Activated CD4-positive, alpha-beta T cell treated with anti-CD3 and anti-CD28 coated beads for 1 hour (primary cell): Measurements from ENCODE around the gene ELOA.
"Not testable (repeated sequence)": the region's sequence is repeated elsewhere in the genome, so short reads cannot be mapped to it uniquely, and the experiment has no call there.

Source experiments
- DNase-seq: peaks from one replicate; pipeline ENCODE4 v3.0.0-alpha.2; 2020

The ELOA gene

GRCh38 chr1:23743287-23744152, at the start of gene ELOA:
TSS of gene ELOA (plus strand) at chr1:23743471. CDS start at chr1:23743504, 33 bp downstream.
- peak; percentile 61 for DNase-seq

- DNase-seq = no peak
These were observed 49.7 kb upstream of the ELOA start for GRCh38 chr1:23693599-23693998.

GRCh38 chr1:23694371-23694770, 48.9 kb upstream of the ELOA start:
- no peak for DNase-seq

GRCh38 chr1:23695667-23696066, 47.6 kb upstream of the ELOA start:
- no peak for DNase-seq

- DNase-seq = no peak
These were observed 46.8 kb upstream of the ELOA start for GRCh38 chr1:23696335-23696989.

GRCh38 chr1:23698466-23698865, 44.8 kb upstream of the ELOA start:
- DNase-seq = no peak

- DNase-seq = no peak
These were observed 43.7 kb upstream of the ELOA start for GRCh38 chr1:23699280-23700179.

GRCh38 chr1:23701310-23701709, 42.0 kb upstream of the ELOA start:
- no peak for DNase-seq

- DNase-seq = no peak
These were observed 41.3 kb upstream of the ELOA start for GRCh38 chr1:23701996-23702395.

- no peak for DNase-seq
These were observed 38.3 kb upstream of the ELOA start for GRCh38 chr1:23704834-23705495.

- no peak for DNase-seq
These were observed 34.0 kb upstream of the ELOA start for GRCh38 chr1:23709229-23709628.

- DNase-seq = no peak
These were observed 24.8 kb upstream of the ELOA start for GRCh38 chr1:23718482-23718881.

GRCh38 chr1:23719162-23719820, 24.0 kb upstream of the ELOA start:
- DNase-seq = no peak

GRCh38 chr1:23720256-23720995, 22.8 kb upstream of the ELOA start:
- DNase-seq = no peak

- DNase-seq = no peak
These were observed 20.6 kb upstream of the ELOA start for GRCh38 chr1:23722652-23723051.

- no peak for DNase-seq
These were observed 16.6 kb upstream of the ELOA start for GRCh38 chr1:23726686-23727085.

GRCh38 chr1:23727362-23727811, 15.9 kb upstream of the ELOA start:
- DNase-seq = no peak

GRCh38 chr1:23732363-23733224, 10.7 kb upstream of the ELOA start:
- DNase-seq = no peak

GRCh38 chr1:23733281-23733680, 10.0 kb upstream of the ELOA start:
- not testable (repeated sequence) for DNase-seq

GRCh38 chr1:23736437-23737134, 6.7 kb upstream of the ELOA start:
- DNase-seq = no peak
